Testis (tissue), 3 donors: ENCODE results near the gene CXCL6. TPM values are rescaled to one million over a fixed set of nuclear protein-coding genes. Genes with fewer than 3 reads are reported as not detected.

ENCODE experiments used
- DNase-seq: peaks from one replicate; pipeline ENCODE4 v3.0.0-alpha.2; 2019
- H3K27ac ChIP-seq, 2 donors: fragments of 200-600 bp; sonication (generic); one replicate each; pipeline ENCODE4 v1.5.1; 2019
- H3K27me3 ChIP-seq: fragments of 200-600 bp; sonication (generic); one replicate; pipeline ENCODE4 v1.5.1; 2019
- H3K36me3 ChIP-seq: fragments of 200-600 bp; sonication (generic); one replicate; pipeline ENCODE4 v1.5.1; 2017; ENCODE audit warnings: low read depth; ENCODE audit errors: missing control alignments
- H3K4me1 ChIP-seq: fragments of 200-600 bp; sonication (generic); one replicate; pipeline ENCODE4 v1.5.1; 2019
- H3K4me3 ChIP-seq, 2 donors: fragments of 200-600 bp; sonication (generic); one replicate each; pipeline ENCODE4 v1.5.1; 2017 to 2019
- H3K9me3 ChIP-seq: fragments of 200-600 bp; sonication (generic); one replicate; pipeline ENCODE4 v1.5.1; 2017
- POLR2A ChIP-seq: fragments of 450-650 bp; IDR thresholded peaks from one replicate; pipeline ENCODE4 v1.6.1; 2017; ENCODE audit warnings: antibody characterized with exemption, mild to moderate bottlenecking, moderate library complexity
- WGBS, 2 donors: methylation state at CpG; one replicate each; pipeline ENCODE4 v1.1.5; 2018; 5-methylcytosine and 5-hydroxymethylcytosine counted together
- intact Hi-C: fragments of 100-400 bp; cut with DNase I; formaldehyde crosslinking; loops from one replicate; pipeline ENCODE4 v1.15.1; 2023; ENCODE audit warnings: low total_unique reads
- polyA plus RNA-seq: library from polyadenylated mRNA; stranded (reverse); fragments of 350-450 nt; fragmentation: Illumina TruSeq; extraction: RNeasy Lipid Tissue Mini Kit (QIAGEN cat#74804); gene quantifications from one replicate; pipeline ENCODE4 v1.2.3, GENCODE V29; 2014; ENCODE audit warnings: low read depth, low replicate concordance; ENCODE audit not compliant: insufficient read depth
- total RNA-seq, 2 donors: library from RNA; depleted of rRNA; stranded (reverse); fragments of >200 nt; gene quantifications; one replicate each; pipeline ENCODE4 v1.2.3, GENCODE V29; 2016
- TF ChIP-seq, protein P1 (sequence below), 3 experiments: fragments of 450-650 bp in 2 of 3; fragments of 200-600 bp in 1 of 3; sonication (generic) in 1 of 3; IDR thresholded peaks; one replicate each; pipeline ENCODE4 v1.5.1; 2016 to 2019; ENCODE audit warnings: antibody characterized with exemption in 3 of 3, mild to moderate bottlenecking in 2 of 3, moderate library complexity in 1 of 3

The CXCL6 gene
- total and polyA plus RNA-seq, 3 donors from 2014 or later = 0.54 to 1.7 (median 1.2) TPM

DNA sequence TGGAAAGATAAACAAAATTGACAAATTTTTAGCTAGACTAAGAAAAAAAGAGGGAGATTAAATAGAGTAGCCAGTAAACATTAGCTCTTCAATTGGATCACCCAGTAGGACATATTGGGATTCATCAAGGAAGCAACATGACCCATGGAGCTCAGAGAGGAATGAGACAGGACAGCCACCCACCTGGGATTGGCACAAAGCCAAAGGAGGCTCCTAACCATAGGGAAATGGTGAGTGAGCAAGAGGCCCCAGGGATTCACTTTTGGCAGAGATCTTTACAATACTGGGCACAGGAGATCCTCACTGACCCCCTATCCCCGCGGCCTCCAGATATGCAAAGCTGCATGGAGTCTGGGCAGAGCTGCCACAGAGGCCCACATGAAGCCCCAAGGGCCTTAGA is 34.8 kb upstream of the CXCL6 start:
- TF ChIP-seq, protein P1, sequence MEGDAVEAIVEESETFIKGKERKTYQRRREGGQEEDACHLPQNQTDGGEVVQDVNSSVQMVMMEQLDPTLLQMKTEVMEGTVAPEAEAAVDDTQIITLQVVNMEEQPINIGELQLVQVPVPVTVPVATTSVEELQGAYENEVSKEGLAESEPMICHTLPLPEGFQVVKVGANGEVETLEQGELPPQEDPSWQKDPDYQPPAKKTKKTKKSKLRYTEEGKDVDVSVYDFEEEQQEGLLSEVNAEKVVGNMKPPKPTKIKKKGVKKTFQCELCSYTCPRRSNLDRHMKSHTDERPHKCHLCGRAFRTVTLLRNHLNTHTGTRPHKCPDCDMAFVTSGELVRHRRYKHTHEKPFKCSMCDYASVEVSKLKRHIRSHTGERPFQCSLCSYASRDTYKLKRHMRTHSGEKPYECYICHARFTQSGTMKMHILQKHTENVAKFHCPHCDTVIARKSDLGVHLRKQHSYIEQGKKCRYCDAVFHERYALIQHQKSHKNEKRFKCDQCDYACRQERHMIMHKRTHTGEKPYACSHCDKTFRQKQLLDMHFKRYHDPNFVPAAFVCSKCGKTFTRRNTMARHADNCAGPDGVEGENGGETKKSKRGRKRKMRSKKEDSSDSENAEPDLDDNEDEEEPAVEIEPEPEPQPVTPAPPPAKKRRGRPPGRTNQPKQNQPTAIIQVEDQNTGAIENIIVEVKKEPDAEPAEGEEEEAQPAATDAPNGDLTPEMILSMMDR (IDR thresholded peaks at IDR 0.05) = no peak
- TF ChIP-seq POLR2A = no peak
- no peaks in the 10 kb centered on the region for H3K4me1 ChIP-seq
- H3K27ac ChIP-seq = no peak overlapping the region
- no peaks in the 10 kb centered on the region for H3K36me3 ChIP-seq
- 40 to 61% methylated on average over 1 to 2 of the region's 2 CpGs for WGBS, 2 donors
- intact Hi-C loops = no loop called here
- H3K4me3 ChIP-seq = no peak overlapping the region
- no peaks in the 10 kb centered on the region for H3K27me3 ChIP-seq
- H3K9me3 ChIP-seq = no peaks in the 10 kb centered on the region
- DNase-seq = no peak

DNA sequence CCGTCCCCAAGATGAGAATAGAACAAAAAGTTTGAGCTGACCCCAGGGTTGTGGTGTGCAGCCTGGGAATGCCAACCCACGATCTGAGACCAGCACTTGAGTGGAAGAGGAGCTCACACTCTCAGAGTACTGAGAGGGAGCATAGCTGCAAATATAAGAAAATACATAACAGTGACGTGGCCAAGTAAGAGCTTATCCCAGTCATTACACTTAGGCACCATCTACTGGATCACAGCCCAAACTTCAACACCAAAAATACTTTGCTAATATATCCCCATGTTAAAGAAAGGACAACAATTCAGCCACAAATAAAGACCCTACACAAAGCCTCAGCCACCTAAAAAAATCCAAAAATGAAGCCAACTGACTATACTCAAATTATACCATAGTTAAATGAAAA is 33.3 kb upstream of the CXCL6 start:
- Histone ChIP-seq H3K9me3 (no peaks in the 10 kb centered on the region), H3K27ac (no peak overlapping the region), H3K4me3 (no peak overlapping the region), H3K27me3 (no peaks in the 10 kb centered on the region), H3K36me3 (no peaks in the 10 kb centered on the region), H3K4me1 (no peaks in the 10 kb centered on the region)
- WGBS, 2 donors = 68 to 71% methylated on average over 3 of the region's 3 CpGs
- intact Hi-C loops = no loop called here
- no peak for TF ChIP-seq POLR2A
- DNase-seq = no peak

DNA sequence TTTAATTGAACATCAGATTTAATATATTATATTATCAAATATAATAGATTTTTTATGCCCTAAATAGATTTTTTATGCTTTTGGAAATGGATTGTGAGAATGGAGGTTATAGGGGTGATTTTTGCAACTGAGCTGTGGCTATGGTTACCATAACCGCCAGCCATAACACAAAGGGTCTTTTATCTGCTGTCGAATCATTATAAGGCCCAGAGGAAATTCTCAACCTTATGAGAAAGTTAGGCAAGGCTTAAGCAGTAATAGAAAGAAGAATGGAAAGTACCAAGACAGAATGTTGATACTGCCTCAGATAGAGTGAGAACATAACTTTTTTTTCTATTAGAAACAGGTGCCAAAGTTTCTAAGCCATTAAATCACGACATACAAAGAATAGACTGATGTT is 26.3 kb upstream of the CXCL6 start:
- intact Hi-C loops = no loop called here
- Histone ChIP-seq H3K4me1 (no peaks in the 10 kb centered on the region), H3K27ac (no peak overlapping the region), H3K36me3 (no peaks in the 10 kb centered on the region), H3K9me3 (no peaks in the 10 kb centered on the region), H3K27me3 (no peaks in the 10 kb centered on the region), H3K4me3 (no peak overlapping the region)
- WGBS, 2 donors = 78 to 86% methylated on average over 3 of the region's 3 CpGs
- TF ChIP-seq, protein P1 (IDR thresholded peaks at IDR 0.05) = no peak
- no peak for TF ChIP-seq POLR2A
- no peak for DNase-seq

DNA sequence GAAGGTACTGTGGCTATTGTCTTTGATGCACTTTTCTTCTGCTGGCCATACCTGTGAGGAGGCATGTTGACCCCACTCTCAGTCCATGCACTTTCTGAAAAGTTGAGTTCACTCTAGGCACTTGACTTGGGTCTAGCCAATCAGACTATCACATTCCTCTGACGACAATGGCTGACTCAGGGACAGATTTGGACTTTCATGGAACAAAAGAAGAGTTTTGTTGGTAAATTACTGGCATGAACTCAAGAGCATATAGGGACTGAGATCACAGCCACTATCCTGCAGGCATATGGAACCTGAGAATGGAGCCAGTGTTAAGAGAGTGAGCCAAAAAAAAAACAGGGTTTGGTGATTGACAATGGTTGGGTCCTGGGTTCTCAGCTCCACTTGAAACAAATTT is 24.6 kb upstream of the CXCL6 start:
- no peaks in the 10 kb centered on the region for H3K36me3 ChIP-seq
- H3K27me3 ChIP-seq = no peaks in the 10 kb centered on the region
- H3K9me3 ChIP-seq = no peaks in the 10 kb centered on the region
- no peak overlapping the region for H3K27ac ChIP-seq
- H3K4me1 ChIP-seq = no peaks in the 10 kb centered on the region
- TF ChIP-seq, protein P1 (IDR thresholded peaks at IDR 0.05) = no peak
- no peak for TF ChIP-seq POLR2A
- H3K4me3 ChIP-seq = no peak overlapping the region
- DNase-seq = no peak
- WGBS, 2 donors = 76 to 94% methylated on average over 1 of the region's 1 CpG
- intact Hi-C loops = no loop called here

DNA sequence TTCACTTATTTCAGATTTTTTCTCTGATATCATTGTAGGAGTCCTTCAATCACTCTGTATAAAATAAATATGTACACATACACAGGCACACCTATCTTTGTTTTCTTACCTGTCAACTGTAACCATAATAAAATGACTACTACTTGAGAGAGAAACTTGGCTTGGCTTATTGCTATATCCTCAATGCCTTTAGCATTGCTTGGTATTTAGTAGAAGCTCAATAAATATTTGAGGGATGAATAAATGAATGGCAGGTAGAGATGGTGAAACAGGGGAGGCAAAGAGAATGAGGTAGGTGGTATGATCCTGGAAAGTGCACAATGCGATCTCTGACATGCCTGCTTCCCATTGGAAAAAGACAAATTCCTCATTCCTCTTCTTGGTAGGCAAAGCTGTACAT is 21.8 kb upstream of the CXCL6 start:
- no peak overlapping the region for H3K27ac ChIP-seq
- H3K36me3 ChIP-seq = no peaks in the 10 kb centered on the region
- no peak overlapping the region for H3K4me3 ChIP-seq
- no peaks in the 10 kb centered on the region for H3K27me3 ChIP-seq
- TF ChIP-seq, protein P1 (IDR thresholded peaks at IDR 0.05) = no peak
- TF ChIP-seq POLR2A = no peak
- no peaks in the 10 kb centered on the region for H3K4me1 ChIP-seq
- no peaks in the 10 kb centered on the region for H3K9me3 ChIP-seq
- intact Hi-C loops = no loop called here
- no peak for DNase-seq
- 91 to 95% methylated on average over 1 of the region's 1 CpG for WGBS, 2 donors
